Sigmoid colon (tissue), 7 donors: ENCODE data around the gene TPMT. TPM values are rescaled to one million over a fixed set of nuclear protein-coding genes. Genes with fewer than 3 reads are reported as not detected.
"Not testable (repeated sequence)": the region's sequence is repeated elsewhere in the genome, so short reads cannot be mapped to it uniquely, and the experiment has no call there.

Experiments used
- DNase-seq: peaks from one replicate; pipeline ENCODE4 v3.0.0-alpha.2; 2019
- H3K27ac ChIP-seq, 4 donors: fragments of 200-600 bp; sonication (generic); one replicate each; pipeline ENCODE4 v1.5.1; 2016 to 2019; ENCODE audit warnings: mild to moderate bottlenecking in 1 of 4
- H3K27me3 ChIP-seq, 3 donors: fragments of 200-600 bp; sonication (generic); one replicate each; pipeline ENCODE4 v1.5.1; 2019; ENCODE audit warnings: mild to moderate bottlenecking in 1 of 3
- H3K36me3 ChIP-seq, 4 donors: fragments of 200-600 bp; sonication (generic); one replicate each; pipeline ENCODE4 v1.5.1; 2016 to 2019
- H3K4me1 ChIP-seq, 4 donors: fragments of 200-600 bp; sonication (generic); one replicate each; pipeline ENCODE4 v1.5.1; 2017 to 2019
- H3K4me3 ChIP-seq, 4 donors: fragments of 200-600 bp; sonication (generic); one replicate each; pipeline ENCODE4 v1.5.1; 2017 to 2019; ENCODE audit warnings: mild to moderate bottlenecking in 2 of 4, moderate library complexity in 1 of 4
- H3K9me3 ChIP-seq, 4 donors: fragments of 200-600 bp in 3 of 4; sonication (generic) in 3 of 4; one replicate each; pipeline versions ENCODE4 v1.5.1 to v1.6.1; 2013 to 2019
- CTCF ChIP-seq, 4 experiments: fragments of 450-650 bp in 3 of 4; fragments of 200-600 bp in 1 of 4; IDR thresholded peaks; one replicate each; pipeline ENCODE4 v1.5.1; 2016 to 2019; ENCODE audit warnings: antibody characterized with exemption in 4 of 4, mild to moderate bottlenecking in 3 of 4, moderate library complexity in 2 of 4
- EP300 ChIP-seq, 4 donors: sonication (generic); formaldehyde crosslinking; IDR thresholded peaks; one replicate each; pipeline ENCODE4 v1.6.1; 2017; ENCODE audit warnings: antibody characterized with exemption in 4 of 4
- POLR2A ChIP-seq, 2 donors: fragments of 450-650 bp; IDR thresholded peaks; one replicate each; pipeline ENCODE4 v1.6.1; 2016; ENCODE audit warnings: antibody characterized with exemption in 2 of 2, mild to moderate bottlenecking in 2 of 2, moderate library complexity in 2 of 2
- POLR2AphosphoS5 ChIP-seq, 4 donors: sonication (generic); formaldehyde crosslinking; IDR thresholded peaks; one replicate each; pipeline ENCODE4 v1.6.1; 2017; ENCODE audit warnings: antibody characterized with exemption in 4 of 4
- WGBS, 2 donors: extraction: QIAGEN DNeasy Blood & Tissue Kit; methylation state at CpG; one replicate each; pipeline ENCODE4 v1.1.7; 2013; 5-methylcytosine and 5-hydroxymethylcytosine counted together
- intact Hi-C: fragments of 100-400 bp; cut with DNase I; formaldehyde crosslinking; loops from one replicate; pipeline ENCODE4 v1.15.1; 2023
- polyA plus RNA-seq, 3 donors: library from polyadenylated mRNA; stranded (reverse); fragments of 200-250 nt; gene quantifications; one replicate each; pipeline ENCODE4 v1.2.3, GENCODE V29; 2013
- total RNA-seq, 4 donors: library from RNA; depleted of rRNA; stranded (reverse); fragments of >200 nt; gene quantifications; one replicate each; pipeline ENCODE4 v1.1.0, GENCODE V29; 2016
- donor health status: healthy with polysubstance abuse.
- donor health status: Bipolar disorder and iron deficiency.
- donor health status: healthy.

The TPMT gene
- total and polyA plus RNA-seq, 7 donors, result 6.6 to 131 (median 11.1) TPM

GRCh38 chr6:18182568-18182967 is 27.7 kb upstream of the TPMT start:
- Histone ChIP-seq H3K27ac (no peak overlapping the region), H3K4me1 (no peaks in the 10 kb centered on the region), H3K27me3 (no peaks in the 10 kb centered on the region), H3K9me3 (no peaks in the 10 kb centered on the region), H3K4me3 (no peak overlapping the region), H3K36me3 (peaks cover 0 to 9% (median 0%) of the 10 kb centered on the region in 4 donors)
- 72 to 91% methylated on average over 4 of the region's 4 CpGs for WGBS, 2 donors
- intact Hi-C loops, result no loop called here
- TF ChIP-seq CTCF (IDR thresholded peaks at IDR 0.05) (no peak), POLR2AphosphoS5 (IDR thresholded peaks at IDR 0.05) (no peak), POLR2A (IDR thresholded peaks at IDR 0.05) (no peak), EP300 (IDR thresholded peaks at IDR 0.05) (no peak)
- DNase-seq, result no peak

- no peak for DNase-seq
- no peaks in the 10 kb centered on the region for H3K9me3 ChIP-seq
- WGBS, 2 donors, result 21 to 50% methylated on average over 5 of the region's 5 CpGs
- H3K27ac ChIP-seq, result no peak overlapping the region
- TF ChIP-seq POLR2A (IDR thresholded peaks at IDR 0.05), result no peak
- intact Hi-C loops, result no loop called here
- H3K36me3 ChIP-seq, result peaks cover 0 to 10% (median 0%) of the 10 kb centered on the region in 4 donors
- no peaks in the 10 kb centered on the region for H3K27me3 ChIP-seq
- no peaks in the 10 kb centered on the region for H3K4me1 ChIP-seq
- no peak overlapping the region for H3K4me3 ChIP-seq
Observed at GRCh38 chr6:18179770-18180356, 25.0 kb upstream of the TPMT start.

GRCh38 chr6:18178960-18179615 is 24.2 kb upstream of the TPMT start:
- 80 to 92% methylated on average over 3 of the region's 3 CpGs for WGBS, 2 donors
- Histone ChIP-seq H3K27me3 (no peaks in the 10 kb centered on the region), H3K36me3 (peaks cover 0 to 18% (median 0%) of the 10 kb centered on the region in 4 donors), H3K4me1 (no peaks in the 10 kb centered on the region), H3K9me3 (no peaks in the 10 kb centered on the region), H3K27ac (no peak overlapping the region), H3K4me3 (no peak overlapping the region)
- no peak for DNase-seq
- intact Hi-C loops, result no loop called here
- no peak for TF ChIP-seq POLR2A (IDR thresholded peaks at IDR 0.05)
- TF ChIP-seq CTCF (IDR thresholded peaks at IDR 0.05), result no peak
- TF ChIP-seq POLR2AphosphoS5 (IDR thresholded peaks at IDR 0.05), result no peak
- TF ChIP-seq EP300 (IDR thresholded peaks at IDR 0.05), result no peak

- TF ChIP-seq POLR2A (IDR thresholded peaks at IDR 0.05) (no peak), POLR2AphosphoS5 (IDR thresholded peaks at IDR 0.05) (no peak), EP300 (IDR thresholded peaks at IDR 0.05) (no peak), CTCF (IDR thresholded peaks at IDR 0.05) (no peak)
- peaks cover 0 to 21% (median 2%) of the 10 kb centered on the region in 4 donors for H3K36me3 ChIP-seq
- WGBS, 2 donors, result 38 to 74% methylated on average over 4 of the region's 4 CpGs
- no peaks in the 10 kb centered on the region for H3K27me3 ChIP-seq
- H3K4me3 ChIP-seq, result no peak overlapping the region
- no peak overlapping the region for H3K27ac ChIP-seq
- no peaks in the 10 kb centered on the region for H3K9me3 ChIP-seq
- intact Hi-C loops, result no loop called here
- H3K4me1 ChIP-seq, result no peaks in the 10 kb centered on the region
- DNase-seq, result no peak
Observed at GRCh38 chr6:18177286-18177965, 22.5 kb upstream of the TPMT start.

GRCh38 chr6:18176198-18176597 is 21.3 kb upstream of the TPMT start:
- H3K4me1 ChIP-seq, H3K27ac ChIP-seq, DNase-seq, H3K4me3 ChIP-seq, H3K9me3 ChIP-seq, H3K27me3 ChIP-seq, intact Hi-C loops: not testable (repeated sequence)
- WGBS, 2 donors, result 84 to 91% methylated on average over 4 of the region's 4 CpGs
- H3K36me3 ChIP-seq, result peaks cover 0 to 27% (median 2%) of the 10 kb centered on the region in 4 donors
